Measurements from ENCODE around the gene AHRR. TPM values are rescaled to one million over a fixed set of nuclear protein-coding genes. Genes with fewer than 3 reads are reported as not detected.

AHRR gene
- total and polyA plus RNA-seq, 2 experiments from 2014 or later = 0.27 to 1.8 TPM

DNA sequence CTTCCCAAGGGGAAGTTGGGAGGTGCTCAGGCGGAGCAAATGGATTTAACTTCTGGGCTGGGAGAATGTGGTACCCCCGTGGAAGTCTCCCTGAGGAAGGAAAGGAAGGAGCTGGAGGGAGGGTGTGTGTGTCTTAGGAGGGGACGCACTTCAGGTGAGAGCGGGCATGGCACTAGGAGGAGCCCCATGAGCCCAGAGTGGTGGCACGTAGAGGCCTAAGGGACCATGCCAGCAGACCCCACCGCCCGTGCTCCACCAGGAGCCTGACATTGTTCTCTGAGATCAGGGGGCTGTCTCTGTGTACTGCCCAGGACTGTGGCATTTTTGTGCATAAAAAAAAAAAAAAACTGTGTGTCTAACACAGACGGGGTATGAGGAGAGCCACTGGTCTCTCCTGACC is 18.5 kb upstream of the AHRR start:
- Mint-ChIP-seq H3K9me3 (peaks cover 3% of the 10 kb centered on the region; the same call in 2 of the 3 replicates), H3K36me3 (ENCODE audit: low read depth) (peaks cover 10% of the 10 kb centered on the region), H3K4me1 (peaks cover 43% of the 10 kb centered on the region), H3K27me3 (ENCODE audit: insufficient read depth, low read depth, poor library complexity) (peaks cover 1% of the 10 kb centered on the region), H3K27ac (peak overlapping the region; percentile 69), H3K4me3 (no peak overlapping the region)
- Histone ChIP-seq H3K79me2 (replicated peaks; ENCODE audit: insufficient read depth) (peaks cover 9% of the 10 kb centered on the region), H3K9me2 (ENCODE audit: insufficient read depth) (no peaks in the 10 kb centered on the region), H3K27me3 (ENCODE audit: insufficient read depth) (no peaks in the 10 kb centered on the region), H3K27ac (ENCODE audit: low read depth) (no peak overlapping the region), H3K4me3 (no peak overlapping the region), H3F3A (replicated peaks; ENCODE audit: low read depth) (no peaks in the 10 kb centered on the region), H3K4me2 (no peak overlapping the region), H3K36me3 (ENCODE audit: insufficient read depth) (no peaks in the 10 kb centered on the region), H3K4me1 (ENCODE audit: insufficient read depth) (peaks cover 2% of the 10 kb centered on the region; the same call in 1 of the 2 replicates), H4K20me1 (replicated peaks; ENCODE audit: insufficient read depth) (no peaks in the 10 kb centered on the region; the same call in 1 of the 2 replicates), H2AFZ (no peak overlapping the region)
- ATAC-seq (no peak), DNase-seq (ENCODE audit: low spot score) (peak; percentile 35)
- TF ChIP-seq, protein P1, sequence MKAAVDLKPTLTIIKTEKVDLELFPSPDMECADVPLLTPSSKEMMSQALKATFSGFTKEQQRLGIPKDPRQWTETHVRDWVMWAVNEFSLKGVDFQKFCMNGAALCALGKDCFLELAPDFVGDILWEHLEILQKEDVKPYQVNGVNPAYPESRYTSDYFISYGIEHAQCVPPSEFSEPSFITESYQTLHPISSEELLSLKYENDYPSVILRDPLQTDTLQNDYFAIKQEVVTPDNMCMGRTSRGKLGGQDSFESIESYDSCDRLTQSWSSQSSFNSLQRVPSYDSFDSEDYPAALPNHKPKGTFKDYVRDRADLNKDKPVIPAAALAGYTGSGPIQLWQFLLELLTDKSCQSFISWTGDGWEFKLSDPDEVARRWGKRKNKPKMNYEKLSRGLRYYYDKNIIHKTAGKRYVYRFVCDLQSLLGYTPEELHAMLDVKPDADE (IDR thresholded peaks at IDR 0.05) = no peak
- TF ChIP-seq EZH2 (IDR thresholded peaks at IDR 0.05; ENCODE audit: low read depth, unreplicated experiment) (no peak), NANOG (IDR thresholded peaks at IDR 0.05; ENCODE audit: borderline replicate concordance) (no peak), JUNB (IDR thresholded peaks at IDR 0.05; ENCODE audit: unreplicated experiment) (no peak), ZNF331 (CRISPR knock-in tag; IDR thresholded peaks at IDR 0.05; ENCODE audit: low read depth) (no peak), STAT1 (IDR thresholded peaks at IDR 0.05; ENCODE audit: unreplicated experiment) (no peak), POLR2AphosphoS5 (IDR thresholded peaks at IDR 0.05; ENCODE audit: low read depth) (no peak), ZNF114 (CRISPR knock-in tag; IDR thresholded peaks at IDR 0.05) (no peak), CREB1 (CRISPR knock-in tag; IDR thresholded peaks at IDR 0.05; ENCODE audit: low read depth) (no peak)
- TF ChIP-seq, protein P2, sequence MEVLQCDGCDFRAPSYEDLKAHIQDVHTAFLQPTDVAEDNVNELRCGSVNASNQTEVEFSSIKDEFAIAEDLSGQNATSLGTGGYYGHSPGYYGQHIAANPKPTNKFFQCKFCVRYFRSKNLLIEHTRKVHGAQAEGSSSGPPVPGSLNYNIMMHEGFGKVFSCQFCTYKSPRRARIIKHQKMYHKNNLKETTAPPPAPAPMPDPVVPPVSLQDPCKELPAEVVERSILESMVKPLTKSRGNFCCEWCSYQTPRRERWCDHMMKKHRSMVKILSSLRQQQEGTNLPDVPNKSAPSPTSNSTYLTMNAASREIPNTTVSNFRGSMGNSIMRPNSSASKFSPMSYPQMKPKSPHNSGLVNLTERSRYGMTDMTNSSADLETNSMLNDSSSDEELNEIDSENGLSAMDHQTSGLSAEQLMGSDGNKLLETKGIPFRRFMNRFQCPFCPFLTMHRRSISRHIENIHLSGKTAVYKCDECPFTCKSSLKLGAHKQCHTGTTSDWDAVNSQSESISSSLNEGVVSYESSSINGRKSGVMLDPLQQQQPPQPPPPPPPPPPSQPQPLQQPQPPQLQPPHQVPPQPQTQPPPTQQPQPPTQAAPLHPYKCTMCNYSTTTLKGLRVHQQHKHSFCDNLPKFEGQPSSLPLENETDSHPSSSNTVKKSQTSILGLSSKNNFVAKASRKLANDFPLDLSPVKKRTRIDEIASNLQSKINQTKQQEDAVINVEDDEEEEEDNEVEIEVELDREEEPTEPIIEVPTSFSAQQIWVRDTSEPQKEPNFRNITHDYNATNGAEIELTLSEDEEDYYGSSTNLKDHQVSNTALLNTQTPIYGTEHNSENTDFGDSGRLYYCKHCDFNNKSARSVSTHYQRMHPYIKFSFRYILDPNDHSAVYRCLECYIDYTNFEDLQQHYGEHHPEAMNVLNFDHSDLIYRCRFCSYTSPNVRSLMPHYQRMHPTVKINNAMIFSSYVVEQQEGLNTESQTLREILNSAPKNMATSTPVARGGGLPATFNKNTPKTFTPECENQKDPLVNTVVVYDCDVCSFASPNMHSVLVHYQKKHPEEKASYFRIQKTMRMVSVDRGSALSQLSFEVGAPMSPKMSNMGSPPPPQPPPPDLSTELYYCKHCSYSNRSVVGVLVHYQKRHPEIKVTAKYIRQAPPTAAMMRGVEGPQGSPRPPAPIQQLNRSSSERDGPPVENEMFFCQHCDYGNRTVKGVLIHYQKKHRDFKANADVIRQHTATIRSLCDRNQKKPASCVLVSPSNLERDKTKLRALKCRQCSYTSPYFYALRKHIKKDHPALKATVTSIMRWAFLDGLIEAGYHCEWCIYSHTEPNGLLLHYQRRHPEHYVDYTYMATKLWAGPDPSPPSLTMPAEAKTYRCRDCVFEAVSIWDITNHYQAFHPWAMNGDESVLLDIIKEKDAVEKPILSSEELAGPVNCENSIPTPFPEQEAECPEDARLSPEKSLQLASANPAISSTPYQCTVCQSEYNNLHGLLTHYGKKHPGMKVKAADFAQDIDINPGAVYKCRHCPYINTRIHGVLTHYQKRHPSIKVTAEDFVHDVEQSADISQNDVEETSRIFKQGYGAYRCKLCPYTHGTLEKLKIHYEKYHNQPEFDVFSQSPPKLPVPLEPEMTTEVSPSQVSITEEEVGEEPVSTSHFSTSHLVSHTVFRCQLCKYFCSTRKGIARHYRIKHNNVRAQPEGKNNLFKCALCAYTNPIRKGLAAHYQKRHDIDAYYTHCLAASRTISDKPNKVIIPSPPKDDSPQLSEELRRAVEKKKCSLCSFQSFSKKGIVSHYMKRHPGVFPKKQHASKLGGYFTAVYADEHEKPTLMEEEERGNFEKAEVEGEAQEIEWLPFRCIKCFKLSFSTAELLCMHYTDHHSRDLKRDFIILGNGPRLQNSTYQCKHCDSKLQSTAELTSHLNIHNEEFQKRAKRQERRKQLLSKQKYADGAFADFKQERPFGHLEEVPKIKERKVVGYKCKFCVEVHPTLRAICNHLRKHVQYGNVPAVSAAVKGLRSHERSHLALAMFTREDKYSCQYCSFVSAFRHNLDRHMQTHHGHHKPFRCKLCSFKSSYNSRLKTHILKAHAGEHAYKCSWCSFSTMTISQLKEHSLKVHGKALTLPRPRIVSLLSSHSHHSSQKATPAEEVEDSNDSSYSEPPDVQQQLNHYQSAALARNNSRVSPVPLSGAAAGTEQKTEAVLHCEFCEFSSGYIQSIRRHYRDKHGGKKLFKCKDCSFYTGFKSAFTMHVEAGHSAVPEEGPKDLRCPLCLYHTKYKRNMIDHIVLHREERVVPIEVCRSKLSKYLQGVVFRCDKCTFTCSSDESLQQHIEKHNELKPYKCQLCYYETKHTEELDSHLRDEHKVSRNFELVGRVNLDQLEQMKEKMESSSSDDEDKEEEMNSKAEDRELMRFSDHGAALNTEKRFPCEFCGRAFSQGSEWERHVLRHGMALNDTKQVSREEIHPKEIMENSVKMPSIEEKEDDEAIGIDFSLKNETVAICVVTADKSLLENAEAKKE (CRISPR knock-in tag; IDR thresholded peaks at IDR 0.05) = no peak
- TF ChIP-seq, protein P3, sequence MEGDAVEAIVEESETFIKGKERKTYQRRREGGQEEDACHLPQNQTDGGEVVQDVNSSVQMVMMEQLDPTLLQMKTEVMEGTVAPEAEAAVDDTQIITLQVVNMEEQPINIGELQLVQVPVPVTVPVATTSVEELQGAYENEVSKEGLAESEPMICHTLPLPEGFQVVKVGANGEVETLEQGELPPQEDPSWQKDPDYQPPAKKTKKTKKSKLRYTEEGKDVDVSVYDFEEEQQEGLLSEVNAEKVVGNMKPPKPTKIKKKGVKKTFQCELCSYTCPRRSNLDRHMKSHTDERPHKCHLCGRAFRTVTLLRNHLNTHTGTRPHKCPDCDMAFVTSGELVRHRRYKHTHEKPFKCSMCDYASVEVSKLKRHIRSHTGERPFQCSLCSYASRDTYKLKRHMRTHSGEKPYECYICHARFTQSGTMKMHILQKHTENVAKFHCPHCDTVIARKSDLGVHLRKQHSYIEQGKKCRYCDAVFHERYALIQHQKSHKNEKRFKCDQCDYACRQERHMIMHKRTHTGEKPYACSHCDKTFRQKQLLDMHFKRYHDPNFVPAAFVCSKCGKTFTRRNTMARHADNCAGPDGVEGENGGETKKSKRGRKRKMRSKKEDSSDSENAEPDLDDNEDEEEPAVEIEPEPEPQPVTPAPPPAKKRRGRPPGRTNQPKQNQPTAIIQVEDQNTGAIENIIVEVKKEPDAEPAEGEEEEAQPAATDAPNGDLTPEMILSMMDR (conservative IDR thresholded peaks at IDR 0.05; ENCODE audit: low read depth in 2 of 2) = no peak
- TF ChIP-seq, protein P4, sequence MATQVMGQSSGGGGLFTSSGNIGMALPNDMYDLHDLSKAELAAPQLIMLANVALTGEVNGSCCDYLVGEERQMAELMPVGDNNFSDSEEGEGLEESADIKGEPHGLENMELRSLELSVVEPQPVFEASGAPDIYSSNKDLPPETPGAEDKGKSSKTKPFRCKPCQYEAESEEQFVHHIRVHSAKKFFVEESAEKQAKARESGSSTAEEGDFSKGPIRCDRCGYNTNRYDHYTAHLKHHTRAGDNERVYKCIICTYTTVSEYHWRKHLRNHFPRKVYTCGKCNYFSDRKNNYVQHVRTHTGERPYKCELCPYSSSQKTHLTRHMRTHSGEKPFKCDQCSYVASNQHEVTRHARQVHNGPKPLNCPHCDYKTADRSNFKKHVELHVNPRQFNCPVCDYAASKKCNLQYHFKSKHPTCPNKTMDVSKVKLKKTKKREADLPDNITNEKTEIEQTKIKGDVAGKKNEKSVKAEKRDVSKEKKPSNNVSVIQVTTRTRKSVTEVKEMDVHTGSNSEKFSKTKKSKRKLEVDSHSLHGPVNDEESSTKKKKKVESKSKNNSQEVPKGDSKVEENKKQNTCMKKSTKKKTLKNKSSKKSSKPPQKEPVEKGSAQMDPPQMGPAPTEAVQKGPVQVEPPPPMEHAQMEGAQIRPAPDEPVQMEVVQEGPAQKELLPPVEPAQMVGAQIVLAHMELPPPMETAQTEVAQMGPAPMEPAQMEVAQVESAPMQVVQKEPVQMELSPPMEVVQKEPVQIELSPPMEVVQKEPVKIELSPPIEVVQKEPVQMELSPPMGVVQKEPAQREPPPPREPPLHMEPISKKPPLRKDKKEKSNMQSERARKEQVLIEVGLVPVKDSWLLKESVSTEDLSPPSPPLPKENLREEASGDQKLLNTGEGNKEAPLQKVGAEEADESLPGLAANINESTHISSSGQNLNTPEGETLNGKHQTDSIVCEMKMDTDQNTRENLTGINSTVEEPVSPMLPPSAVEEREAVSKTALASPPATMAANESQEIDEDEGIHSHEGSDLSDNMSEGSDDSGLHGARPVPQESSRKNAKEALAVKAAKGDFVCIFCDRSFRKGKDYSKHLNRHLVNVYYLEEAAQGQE (IDR thresholded peaks at IDR 0.05; ENCODE audit: unreplicated experiment) = no peak
